ENCODE data around the gene CASTOR1. TPM values are rescaled to one million over a fixed set of nuclear protein-coding genes. Genes with fewer than 3 reads are reported as not detected.
"Not testable (repeated sequence)": the region's sequence is repeated elsewhere in the genome, so short reads cannot be mapped to it uniquely, and the experiment has no call there.

The CASTOR1 gene
- total and polyA plus RNA-seq, 2 donors (not counting 3 experiments of a cell fraction or from before 2014, with no cell fraction given): 8.1 to 26.8 TPM

- POLR2A ChIA-PET; H3K4me2 ChIP-seq (ENCODE audit: insufficient read depth, low read length); DNase-seq (ENCODE audit: low read depth, low spot score); H3K4me3 ChIP-seq (replicated peaks in 1 of 3; ENCODE audit: insufficient read depth in 1 of 3, low read depth in 1 of 3, low read length in 3 of 3); dilution Hi-C loops (cut with MboI; ENCODE audit: extremely low pct_ligation_motif_present, low sequenced_read_pairs); H3K79me2 ChIP-seq (ENCODE audit: control insufficient read depth, insufficient read depth, low read length); H3K9me3 ChIP-seq (replicated peaks; ENCODE audit: control insufficient read depth, insufficient read depth, low read length); BruUV-seq (replicated peaks); H3K9ac ChIP-seq (replicated peaks; ENCODE audit: extremely low read depth, insufficient read depth, low read length); H4K20me1 ChIP-seq (replicated peaks; ENCODE audit: control insufficient read depth, extremely low read depth, insufficient read depth, low read length); intact Hi-C loops (cut with micrococcal nuclease); FAIRE-seq; H3K27ac ChIP-seq (ENCODE audit: insufficient read depth, low read depth, low read length); H3K27me3 ChIP-seq (ENCODE audit: control insufficient read depth in 2 of 2, insufficient read depth in 2 of 2, low read length in 2 of 2); H3K9me1 ChIP-seq (replicated peaks; ENCODE audit: control insufficient read depth, extremely low read depth, insufficient read depth, low read length); H2AFZ ChIP-seq (ENCODE audit: low read depth, low read length); H3K4me1 ChIP-seq (ENCODE audit: control insufficient read depth, extremely low read depth, insufficient read depth, low read length): not testable (repeated sequence)
- peaks cover 44 to 86% of the 10 kb centered on the region in 2 experiments for H3K36me3 ChIP-seq (ENCODE audit: control insufficient read depth in 2 of 2, extremely low read depth in 1 of 2, insufficient read depth in 2 of 2, low read length in 2 of 2)
- CTCF ChIA-PET: interaction anchor here (1.3 kb wide), 1 partner anchor 50 kb away, joined by 9 read pairs; no protein-coding TSS in a partner anchor
Measured at GRCh38 chr22:30338341-30338740, 49.0 kb upstream of the CASTOR1 start.

- H3K4me2 ChIP-seq (ENCODE audit: insufficient read depth, low read length): no peak overlapping the region
- no peaks in the 10 kb centered on the region for H3K27me3 ChIP-seq (ENCODE audit: control insufficient read depth in 2 of 2, insufficient read depth in 2 of 2, low read length in 2 of 2)
- BruUV-seq (replicated peaks): no TSS peak
- H3K79me2 ChIP-seq (ENCODE audit: control insufficient read depth, insufficient read depth, low read length): no peaks in the 10 kb centered on the region
- DNase-seq (ENCODE audit: low read depth, low spot score) (no peak), FAIRE-seq (no peak)
- no peak overlapping the region for H3K4me3 ChIP-seq (replicated peaks in 1 of 3; ENCODE audit: insufficient read depth in 1 of 3, low read depth in 1 of 3, low read length in 3 of 3)
- TF ChIP-seq MYC (IDR thresholded peaks at IDR 0.05; ENCODE audit: low read depth, low read length) (no peak), EZH2 (IDR thresholded peaks at IDR 0.05; ENCODE audit: borderline replicate concordance, low read depth, low read length, severe bottlenecking) (no peak), JUN (IDR thresholded peaks at IDR 0.05; ENCODE audit: borderline replicate concordance, insufficient read depth, insufficient read length, low read depth) (no peak), GATA2 (IDR thresholded peaks at IDR 0.05; ENCODE audit: insufficient read depth, insufficient read length, low read depth, low read length) (no peak), FOS (IDR thresholded peaks at IDR 0.05; ENCODE audit: borderline replicate concordance, insufficient read depth, low read length) (no peak), POLR2AphosphoS5 (IDR thresholded peaks at IDR 0.05; ENCODE audit: insufficient read depth, low read depth, low read length) (no peak), POLR2A (IDR thresholded peaks at IDR 0.05; ENCODE audit: low read depth, low read length) (no peak), CTCF (IDR thresholded peaks at IDR 0.05; ENCODE audit: extremely low read depth in 1 of 2, insufficient read depth in 1 of 2, low read depth in 1 of 2, low read length in 2 of 2) (no peak), MAX (IDR thresholded peaks at IDR 0.05; ENCODE audit: insufficient read depth, insufficient read length) (no peak)
- peaks cover 40 to 86% of the 10 kb centered on the region in 2 experiments for H3K36me3 ChIP-seq (ENCODE audit: control insufficient read depth in 2 of 2, extremely low read depth in 1 of 2, insufficient read depth in 2 of 2, low read length in 2 of 2)
- intact Hi-C loops (cut with micrococcal nuclease) (no loop called here), dilution Hi-C loops (cut with MboI; ENCODE audit: extremely low pct_ligation_motif_present, low sequenced_read_pairs) (no loop called here)
- no peaks in the 10 kb centered on the region for H3K9me3 ChIP-seq (replicated peaks; ENCODE audit: control insufficient read depth, insufficient read depth, low read length)
- no peak overlapping the region for H2AFZ ChIP-seq (ENCODE audit: low read depth, low read length)
- no peaks in the 10 kb centered on the region for H4K20me1 ChIP-seq (replicated peaks; ENCODE audit: control insufficient read depth, extremely low read depth, insufficient read depth, low read length)
- ChIA-PET POLR2A (no interaction called here), CTCF (interaction anchor here (14.7 kb wide), 1 partner anchor 49 kb away, joined by 164 read pairs; the partner anchor contains the start of gene CASTOR1)
- H3K27ac ChIP-seq (ENCODE audit: insufficient read depth, low read depth, low read length): no peak overlapping the region
- no peaks in the 10 kb centered on the region for H3K4me1 ChIP-seq (ENCODE audit: control insufficient read depth, extremely low read depth, insufficient read depth, low read length)
- H3K9me1 ChIP-seq (replicated peaks; ENCODE audit: control insufficient read depth, extremely low read depth, insufficient read depth, low read length): no peaks in the 10 kb centered on the region
- H3K9ac ChIP-seq (replicated peaks; ENCODE audit: extremely low read depth, insufficient read depth, low read length): no peak overlapping the region
Measured at GRCh38 chr22:30337461-30337778, 48.1 kb upstream of the CASTOR1 start.

All from endothelial cell of umbilical vein (primary cell).